Osteoblast (primary cell): ENCODE measurements around the gene SHH. TPM values are rescaled to one million over a fixed set of nuclear protein-coding genes. Genes with fewer than 3 reads are reported as not detected.
A peak's percentile ranks its signal among the peaks of the same experiment; 100 is the strongest.

ENCODE experiments used
- DNase-seq: peaks from one replicate; pipeline ENCODE4 v3.0.0; 2011; ENCODE audit warnings: low spot score, mixed read lengths; ENCODE audit not compliant: insufficient read length; ENCODE audit errors: missing footprints
- H2AFZ ChIP-seq: 2 replicates; pipeline ENCODE4 v1.6.0; 2011; ENCODE audit warnings: mild to moderate bottlenecking, low read length
- H3K27ac ChIP-seq: 2 replicates; pipeline ENCODE4 v1.5.1; 2011; ENCODE audit warnings: mild to moderate bottlenecking, low read depth, low read length, moderate library complexity
- H3K27me3 ChIP-seq: 2 replicates; pipeline ENCODE4 v1.6.0; 2012; ENCODE audit warnings: mild to moderate bottlenecking, control low read depth, inconsistent platforms, low read length, moderate library complexity; ENCODE audit not compliant: insufficient read depth
- H3K36me3 ChIP-seq: 2 replicates; pipeline ENCODE4 v1.5.1; 2011; ENCODE audit warnings: mild to moderate bottlenecking, low read length, control low read depth, moderate library complexity; ENCODE audit not compliant: insufficient read depth
- H3K4me1 ChIP-seq: 2 replicates; pipeline ENCODE4 v1.5.1; 2011; ENCODE audit warnings: mild to moderate bottlenecking, low read length, control low read depth, moderate library complexity; ENCODE audit not compliant: insufficient read depth
- H3K4me2 ChIP-seq: 2 replicates; pipeline ENCODE4 v1.6.0; 2011; ENCODE audit warnings: mild to moderate bottlenecking, low read length; ENCODE audit not compliant: insufficient read depth
- H3K4me3 ChIP-seq: fragments of 200-600 bp; sonication (generic); 3 replicates; pipeline ENCODE4 v1.5.1; 2012; ENCODE audit warnings: mild to moderate bottlenecking, low read length, inconsistent platforms; ENCODE audit not compliant: insufficient read depth
- H3K79me2 ChIP-seq: 2 replicates; pipeline ENCODE4 v1.6.0; 2012; ENCODE audit warnings: mild to moderate bottlenecking, low read length, control low read depth, inconsistent platforms; ENCODE audit not compliant: insufficient read depth
- H3K9me3 ChIP-seq: 2 replicates; pipeline ENCODE4 v1.5.1; 2011; ENCODE audit warnings: low read depth, low read length, control low read depth
- H4K20me1 ChIP-seq: 2 replicates; pipeline ENCODE4 v1.6.0; 2012; ENCODE audit warnings: mild to moderate bottlenecking, low read length, control low read depth; ENCODE audit not compliant: insufficient read depth
- total RNA-seq: library from RNA; depleted of rRNA; stranded (reverse); fragments of >200 nt; gene quantifications from 2 replicates; pipeline ENCODE4 v1.2.3, GENCODE V29; 2012
- TF ChIP-seq, protein P1 (sequence below): IDR thresholded peaks from 2 replicates; pipeline ENCODE4 v1.5.1; 2011; ENCODE audit warnings: mild to moderate bottlenecking, low read depth, low read length, moderate library complexity; ENCODE audit errors: extremely low read depth

SHH gene
- total RNA-seq, 1 donor: not detected

DNA sequence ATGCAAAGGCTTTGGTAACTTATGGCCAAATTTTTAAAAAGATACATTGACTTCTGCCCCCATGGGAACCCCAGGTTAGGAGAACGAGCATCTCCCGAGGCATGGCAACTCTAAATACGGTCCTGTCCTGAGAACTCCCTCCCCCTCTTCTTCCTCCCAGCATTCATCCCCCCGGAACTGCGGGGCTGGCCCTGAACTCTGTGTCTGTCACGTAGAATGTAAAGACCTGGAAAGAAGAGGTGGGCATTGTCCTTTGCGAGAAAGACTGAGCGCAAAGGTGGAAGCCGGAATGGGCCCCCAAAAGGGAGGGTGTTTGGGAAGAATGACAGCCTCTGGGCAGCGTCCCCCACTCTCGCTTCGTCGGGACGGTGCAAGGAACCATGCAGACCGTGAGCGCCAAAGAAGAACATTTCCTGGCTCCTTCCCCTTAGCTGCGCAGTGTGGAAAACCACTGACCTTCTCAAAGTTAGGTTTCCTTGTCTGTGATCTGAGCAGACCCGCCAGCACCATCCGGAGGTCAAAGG lies 21.0 kb downstream of the SHH start:
- Histone ChIP-seq H4K20me1 (no peaks in the 10 kb centered on the region), H3K79me2 (no peaks in the 10 kb centered on the region), H3K4me2 (no peak overlapping the region), H3K4me1 (peaks cover 4% of the 10 kb centered on the region), H3K9me3 (no peaks in the 10 kb centered on the region), H2AFZ (no peak overlapping the region), H3K4me3 (no peak overlapping the region), H3K36me3 (no peaks in the 10 kb centered on the region), H3K27me3 (peaks cover 3% of the 10 kb centered on the region), H3K27ac (no peak overlapping the region)
- TF ChIP-seq, protein P1, sequence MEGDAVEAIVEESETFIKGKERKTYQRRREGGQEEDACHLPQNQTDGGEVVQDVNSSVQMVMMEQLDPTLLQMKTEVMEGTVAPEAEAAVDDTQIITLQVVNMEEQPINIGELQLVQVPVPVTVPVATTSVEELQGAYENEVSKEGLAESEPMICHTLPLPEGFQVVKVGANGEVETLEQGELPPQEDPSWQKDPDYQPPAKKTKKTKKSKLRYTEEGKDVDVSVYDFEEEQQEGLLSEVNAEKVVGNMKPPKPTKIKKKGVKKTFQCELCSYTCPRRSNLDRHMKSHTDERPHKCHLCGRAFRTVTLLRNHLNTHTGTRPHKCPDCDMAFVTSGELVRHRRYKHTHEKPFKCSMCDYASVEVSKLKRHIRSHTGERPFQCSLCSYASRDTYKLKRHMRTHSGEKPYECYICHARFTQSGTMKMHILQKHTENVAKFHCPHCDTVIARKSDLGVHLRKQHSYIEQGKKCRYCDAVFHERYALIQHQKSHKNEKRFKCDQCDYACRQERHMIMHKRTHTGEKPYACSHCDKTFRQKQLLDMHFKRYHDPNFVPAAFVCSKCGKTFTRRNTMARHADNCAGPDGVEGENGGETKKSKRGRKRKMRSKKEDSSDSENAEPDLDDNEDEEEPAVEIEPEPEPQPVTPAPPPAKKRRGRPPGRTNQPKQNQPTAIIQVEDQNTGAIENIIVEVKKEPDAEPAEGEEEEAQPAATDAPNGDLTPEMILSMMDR: no peak
- DNase-seq: peak; percentile 62

DNA sequence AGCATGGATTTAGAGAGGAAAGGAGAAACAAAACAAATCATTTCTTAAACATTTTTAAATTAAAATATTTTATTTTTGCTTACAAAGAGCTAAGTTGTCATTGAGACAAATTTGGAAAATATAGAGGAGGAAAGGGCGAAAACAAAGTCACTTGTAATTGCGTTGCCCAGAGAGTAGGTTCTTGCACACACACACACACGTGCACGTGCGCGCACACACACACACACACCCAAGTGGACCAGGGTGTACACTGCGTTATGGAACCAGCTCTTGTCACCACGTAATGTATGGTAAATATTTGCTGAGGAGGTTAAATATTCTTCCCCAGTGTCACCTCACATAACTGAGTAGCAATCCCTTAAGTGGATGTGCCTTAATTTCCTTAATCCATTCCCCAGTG lies 21.6 kb downstream of the SHH start:
- H3K27ac ChIP-seq: no peak overlapping the region
- no peaks in the 10 kb centered on the region for H3K9me3 ChIP-seq
- no peak overlapping the region for H2AFZ ChIP-seq
- no peak overlapping the region for H3K4me3 ChIP-seq
- H3K79me2 ChIP-seq: no peaks in the 10 kb centered on the region
- TF ChIP-seq, protein P1: no peak
- DNase-seq: peak; percentile 52
- no peaks in the 10 kb centered on the region for H4K20me1 ChIP-seq
- H3K4me2 ChIP-seq: no peak overlapping the region
- peaks cover 4% of the 10 kb centered on the region for H3K4me1 ChIP-seq
- no peaks in the 10 kb centered on the region for H3K36me3 ChIP-seq
- peaks cover 3% of the 10 kb centered on the region for H3K27me3 ChIP-seq

DNA sequence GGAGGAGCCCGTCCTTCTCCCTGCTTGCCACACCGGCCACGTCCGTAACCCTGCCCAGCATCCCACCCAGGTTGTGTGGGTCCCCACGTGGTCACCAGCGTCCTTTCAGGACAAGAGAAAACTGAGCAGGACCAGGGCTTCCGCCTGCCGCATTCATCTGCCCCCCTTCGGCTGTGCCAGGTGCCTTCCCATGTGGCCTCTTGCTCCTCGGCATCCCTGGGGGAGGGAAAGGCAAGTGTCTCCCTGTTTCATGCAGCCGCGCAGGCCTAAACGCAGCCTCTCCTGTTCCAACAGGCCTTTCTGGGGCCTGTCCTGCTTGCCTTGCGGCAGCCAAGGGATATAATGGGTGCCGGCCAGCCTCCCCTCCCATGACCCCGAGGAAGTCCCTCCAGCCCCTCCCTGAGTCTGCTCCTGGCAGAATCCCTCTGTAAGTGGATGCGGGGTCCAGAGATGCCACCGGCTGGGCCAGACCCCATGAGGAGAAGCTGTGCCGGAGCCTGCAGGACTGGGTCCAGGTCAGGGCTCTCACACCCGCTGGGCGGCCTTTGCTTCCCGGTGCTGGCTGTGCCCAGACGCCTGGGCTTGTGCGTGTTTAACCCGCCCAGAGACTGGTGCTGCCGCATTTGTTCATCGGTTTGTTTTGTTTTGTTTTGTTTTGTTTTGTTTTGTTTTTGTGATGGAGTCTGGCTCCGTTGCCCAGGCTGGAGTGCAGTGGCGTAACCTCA lies 23.1 kb downstream of the SHH start:
- H3K27me3 ChIP-seq: no peaks in the 10 kb centered on the region
- DNase-seq: no peak
- no peaks in the 10 kb centered on the region for H4K20me1 ChIP-seq
- no peak overlapping the region for H2AFZ ChIP-seq
- H3K4me1 ChIP-seq: peaks cover 4% of the 10 kb centered on the region
- TF ChIP-seq, protein P1: no peak
- H3K79me2 ChIP-seq: no peaks in the 10 kb centered on the region
- no peak overlapping the region for H3K4me3 ChIP-seq
- no peak overlapping the region for H3K4me2 ChIP-seq
- no peak overlapping the region for H3K27ac ChIP-seq
- no peaks in the 10 kb centered on the region for H3K9me3 ChIP-seq
- H3K36me3 ChIP-seq: no peaks in the 10 kb centered on the region

DNA sequence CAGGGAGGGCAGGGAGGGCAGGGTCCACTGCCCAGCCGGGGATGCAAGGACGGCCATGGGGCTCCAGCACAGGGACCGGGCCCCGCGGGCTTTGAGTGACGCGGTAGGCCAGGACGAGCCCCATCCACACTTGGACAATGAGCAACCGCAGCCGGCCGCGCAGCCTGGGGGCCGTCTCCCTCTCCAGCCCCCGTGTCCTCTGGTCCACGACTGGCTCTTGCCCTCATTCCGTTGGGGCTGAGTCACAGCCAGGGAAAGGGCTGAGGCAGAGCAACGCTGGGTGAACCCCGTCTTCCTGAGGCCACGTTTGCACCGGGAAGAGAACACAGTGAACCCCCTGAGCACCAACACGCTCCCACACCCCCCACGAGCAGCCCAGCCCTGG lies 23.7 kb downstream of the SHH start:
- DNase-seq: peak; percentile 68
- H3K36me3 ChIP-seq: no peaks in the 10 kb centered on the region
- no peak overlapping the region for H3K4me2 ChIP-seq
- no peak overlapping the region for H3K27ac ChIP-seq
- no peak overlapping the region for H2AFZ ChIP-seq
- H4K20me1 ChIP-seq: no peaks in the 10 kb centered on the region
- no peaks in the 10 kb centered on the region for H3K9me3 ChIP-seq
- no peak overlapping the region for H3K4me3 ChIP-seq
- no peaks in the 10 kb centered on the region for H3K79me2 ChIP-seq
- TF ChIP-seq, protein P1: no peak
- no peaks in the 10 kb centered on the region for H3K27me3 ChIP-seq
- peaks cover 4% of the 10 kb centered on the region for H3K4me1 ChIP-seq
